HG02852 (cell line): ENCODE data around the gene KIAA1586.
A peak's percentile ranks its signal among the peaks of the same experiment; 100 is the strongest.
"Not testable (repeated sequence)": the region's sequence is repeated elsewhere in the genome, so short reads cannot be mapped to it uniquely, and the experiment has no call there.

Experiments used
- ATAC-seq: cut with Tn5 transposase; IDR thresholded peaks from one replicate; pipeline ENCODE4 v1.9.1; 2021; ENCODE audit warnings: mild to moderate bottlenecking, moderate library complexity; ENCODE audit not compliant: unreplicated experiment

The KIAA1586 gene

GRCh38 chr6:57046332-57047256 lies at the start of gene KIAA1586:
Gene KIAA1586, plus strand, starts transcription at chr6:57046693. Its CDS starts 63 bp downstream, at chr6:57046756.
- ATAC-seq = peak; percentile 97

DNA sequence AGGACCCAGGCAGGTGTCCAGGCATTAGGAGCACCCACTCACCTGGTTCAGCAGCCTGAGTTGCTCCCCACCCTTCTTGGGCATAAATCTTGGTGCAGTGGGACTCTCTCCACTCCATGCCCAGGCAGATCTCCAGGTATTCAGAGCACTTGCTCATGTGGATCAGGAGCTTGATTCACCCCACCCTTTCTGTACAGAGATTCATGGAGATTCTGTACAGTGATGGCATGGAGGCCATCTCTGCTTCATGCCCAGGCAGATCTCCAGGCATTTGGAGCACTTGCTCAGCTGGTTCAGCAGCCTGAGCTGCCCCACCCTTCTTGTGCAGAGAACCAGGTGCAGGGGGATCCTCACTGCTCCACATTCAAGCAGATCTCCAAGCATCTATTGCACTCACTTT lies 47.4 kb upstream of the KIAA1586 start:
- ATAC-seq = no peak

GRCh38 chr6:56999748-57000147 lies 46.7 kb upstream of the KIAA1586 start:
- not testable (repeated sequence) for ATAC-seq

DNA sequence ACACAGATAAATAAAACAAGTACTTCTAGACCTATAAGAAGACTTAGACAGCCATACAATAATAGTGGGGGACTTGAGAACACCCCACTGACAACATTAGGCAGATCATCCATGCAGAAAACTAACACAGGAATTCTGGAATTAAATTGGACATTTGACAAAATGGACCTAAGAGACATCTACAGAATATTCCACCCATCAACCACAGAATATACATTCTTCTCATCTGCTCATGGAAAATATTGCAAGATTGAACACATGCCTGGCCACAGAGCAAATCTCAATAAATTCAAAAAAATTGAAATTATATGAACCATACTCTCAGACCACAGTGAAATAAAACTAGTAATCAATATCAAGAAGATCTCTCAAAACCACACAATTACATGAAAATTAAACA lies 44.3 kb upstream of the KIAA1586 start:
- no peak for ATAC-seq

GRCh38 chr6:57004292-57004691 lies 42.2 kb upstream of the KIAA1586 start:
- no peak for ATAC-seq

GRCh38 chr6:57006101-57006500 lies 40.4 kb upstream of the KIAA1586 start:
- ATAC-seq = no peak

- not testable (repeated sequence) for ATAC-seq
These were observed 38.4 kb upstream of the KIAA1586 start for GRCh38 chr6:57008069-57008468.

GRCh38 chr6:57013521-57013926 lies 33.0 kb upstream of the KIAA1586 start:
- no peak for ATAC-seq

- ATAC-seq = no peak
These were observed 29.4 kb upstream of the KIAA1586 start for GRCh38 chr6:57017069-57017468.

DNA sequence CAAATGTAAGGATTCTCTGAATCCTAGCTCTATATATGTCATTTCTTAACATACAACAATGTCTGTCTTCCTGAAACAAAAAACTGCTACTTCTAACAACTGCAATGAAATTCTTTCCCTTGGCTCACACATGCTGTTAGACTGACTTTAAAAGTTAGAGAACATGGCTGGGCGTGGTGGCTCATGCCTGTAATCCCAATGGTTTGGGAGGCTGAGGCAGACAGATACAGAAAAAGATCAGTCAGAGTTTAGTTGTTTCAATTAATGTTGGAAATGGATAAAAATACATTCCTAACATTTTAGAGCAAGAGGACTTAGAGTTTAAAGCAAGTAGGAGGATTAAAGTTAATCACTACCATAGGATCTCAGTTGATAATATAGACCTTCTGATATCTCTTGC lies 28.7 kb upstream of the KIAA1586 start:
- no peak for ATAC-seq

DNA sequence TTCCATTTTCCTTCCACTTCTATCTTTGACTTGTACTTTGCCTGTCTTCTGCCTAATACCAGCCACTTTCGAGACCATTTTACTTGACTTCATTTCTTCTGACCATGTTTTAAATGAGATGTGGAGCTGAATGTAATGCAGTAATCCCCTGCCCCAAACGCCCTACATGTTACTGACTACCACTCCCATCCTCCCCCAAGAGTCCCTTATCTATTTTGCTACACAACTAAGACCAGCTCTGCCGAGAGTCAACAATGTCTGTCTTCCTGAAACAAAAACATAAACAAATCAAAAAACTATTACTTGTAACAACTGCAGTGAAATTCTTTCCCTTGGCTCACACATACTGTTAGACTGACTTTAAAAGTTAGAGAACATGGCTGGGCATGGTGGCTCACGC lies 27.1 kb upstream of the KIAA1586 start:
- ATAC-seq = no peak

DNA sequence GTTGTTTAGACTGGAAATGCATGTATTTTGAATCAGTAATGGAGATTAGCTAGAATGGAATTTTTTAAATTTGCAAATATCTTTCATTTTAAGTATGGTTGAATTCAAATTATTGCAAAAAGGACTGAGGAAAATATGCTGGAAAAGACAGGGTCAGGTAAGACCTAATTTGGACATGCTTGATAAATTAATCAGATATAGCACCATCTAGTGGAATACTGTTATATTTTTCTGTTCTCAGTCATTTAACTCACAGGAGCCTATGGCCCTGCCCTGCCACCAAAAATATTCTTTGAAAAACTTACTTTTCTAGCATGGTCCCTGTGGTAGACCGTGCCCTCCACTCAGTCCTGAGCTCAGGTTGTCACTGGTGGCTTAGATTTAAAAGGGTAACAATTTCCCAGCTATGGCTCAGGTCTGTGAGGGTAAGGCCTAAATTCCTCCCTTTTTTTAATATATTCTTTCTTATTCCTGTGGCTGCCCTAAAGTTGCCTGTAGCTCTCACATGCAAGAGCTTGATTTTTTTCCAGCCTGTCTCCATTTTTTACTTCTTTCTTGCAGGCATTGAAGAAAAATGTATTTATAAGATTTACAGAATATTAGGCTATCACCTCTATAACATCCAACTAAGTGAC lies 25.3 kb upstream of the KIAA1586 start:
- ATAC-seq = peak; percentile 89

DNA sequence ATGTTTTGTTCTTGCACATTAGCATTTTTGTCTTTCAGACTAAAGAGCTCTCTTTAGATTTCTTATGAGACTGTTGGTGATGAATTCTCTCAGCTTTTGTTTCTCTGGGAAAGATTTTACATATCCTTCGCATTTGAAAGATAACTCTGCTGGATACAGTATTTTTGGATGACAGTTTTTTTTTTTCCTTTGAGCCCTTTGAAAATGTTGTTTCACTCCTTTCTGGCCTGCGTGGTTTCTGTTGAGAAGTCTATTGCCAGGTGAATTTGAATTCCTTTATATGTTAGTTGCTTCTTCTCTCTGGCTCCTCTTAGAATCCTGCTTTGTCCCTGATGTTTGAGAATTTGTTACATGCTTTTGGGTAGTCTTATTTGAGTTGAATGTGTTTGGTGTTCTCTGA lies 22.2 kb upstream of the KIAA1586 start:
- no peak for ATAC-seq

- ATAC-seq = no peak
These were observed 21.7 kb upstream of the KIAA1586 start for GRCh38 chr6:57024775-57025174.

DNA sequence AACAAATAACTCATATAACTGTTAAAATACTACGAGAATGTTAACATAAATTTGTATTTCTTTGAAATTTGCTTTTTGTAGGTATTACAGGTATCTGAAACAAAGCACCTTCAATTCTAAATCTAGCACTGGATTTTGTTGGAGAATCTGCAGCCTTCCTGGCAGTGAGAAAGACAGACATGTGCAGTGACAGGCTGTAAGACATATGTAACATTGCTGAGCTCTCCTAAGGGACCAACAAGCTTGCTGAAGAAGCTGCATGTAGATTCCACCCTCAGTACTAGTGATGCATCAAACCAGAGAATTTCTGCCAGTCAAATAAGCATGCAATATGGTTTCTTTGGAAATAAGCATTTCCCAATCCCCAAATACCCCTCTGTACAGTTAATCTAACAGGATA lies 20.5 kb upstream of the KIAA1586 start:
- no peak for ATAC-seq

GRCh38 chr6:57027301-57027700 lies 19.2 kb upstream of the KIAA1586 start:
- ATAC-seq = no peak

GRCh38 chr6:57029213-57029612 lies 17.3 kb upstream of the KIAA1586 start:
- ATAC-seq = no peak

DNA sequence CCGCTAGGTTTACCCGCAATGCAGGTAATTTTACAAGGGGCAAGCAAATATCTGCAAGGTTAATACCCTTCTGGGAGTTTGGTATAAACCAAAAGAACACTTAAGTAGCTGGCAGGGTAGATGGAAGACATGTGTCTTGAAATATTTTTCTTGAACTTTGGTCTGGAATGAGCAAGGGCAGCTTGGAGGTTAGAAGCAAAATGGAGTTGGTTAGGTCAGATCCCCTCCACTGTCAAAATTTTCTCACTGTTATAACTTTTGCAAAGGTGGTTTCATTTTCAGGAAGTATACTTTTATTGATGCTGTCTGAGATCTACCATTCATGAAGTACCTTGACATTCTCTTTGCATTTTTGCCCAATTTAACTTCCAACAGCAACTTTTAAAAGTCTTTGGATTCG lies 13.3 kb upstream of the KIAA1586 start:
- ATAC-seq = no peak

DNA sequence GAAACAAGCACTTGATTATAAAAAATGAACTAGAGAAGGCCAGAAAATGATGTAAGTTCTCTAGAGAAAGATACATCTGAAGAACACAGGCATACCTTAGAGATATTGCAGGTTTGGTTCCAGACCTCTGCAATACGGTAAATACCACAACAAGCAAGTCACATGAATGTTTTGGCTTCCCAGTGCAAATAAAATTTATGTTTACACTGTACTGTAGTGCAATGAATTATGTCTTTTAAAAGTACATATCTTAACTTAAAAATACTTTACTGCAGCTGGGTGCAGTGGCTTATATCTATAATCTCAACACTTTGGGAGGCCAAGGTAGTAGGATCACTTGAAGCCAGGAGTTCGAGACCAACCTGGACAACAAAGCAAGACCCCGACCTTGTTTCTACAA lies 10.9 kb upstream of the KIAA1586 start:
- no peak for ATAC-seq

DNA sequence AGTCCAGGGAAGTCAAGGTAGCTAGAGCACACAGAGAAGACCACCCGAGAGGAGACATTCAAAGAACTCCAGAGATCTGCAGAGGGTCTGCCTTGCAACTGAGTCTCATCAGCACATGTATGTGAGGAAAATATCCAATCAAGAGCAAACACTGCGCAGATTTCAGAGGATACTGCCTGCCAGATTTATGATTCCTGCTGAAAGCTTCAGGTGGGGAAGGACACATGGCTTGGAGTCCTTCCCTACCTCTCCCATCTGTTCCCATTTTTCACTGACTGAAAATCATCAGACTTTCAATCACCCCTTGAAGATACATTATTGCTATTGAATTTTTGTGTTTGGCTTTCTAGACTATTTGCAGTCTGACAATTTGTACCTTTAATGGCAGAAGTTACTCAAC lies 7.6 kb upstream of the KIAA1586 start:
- ATAC-seq = no peak

DNA sequence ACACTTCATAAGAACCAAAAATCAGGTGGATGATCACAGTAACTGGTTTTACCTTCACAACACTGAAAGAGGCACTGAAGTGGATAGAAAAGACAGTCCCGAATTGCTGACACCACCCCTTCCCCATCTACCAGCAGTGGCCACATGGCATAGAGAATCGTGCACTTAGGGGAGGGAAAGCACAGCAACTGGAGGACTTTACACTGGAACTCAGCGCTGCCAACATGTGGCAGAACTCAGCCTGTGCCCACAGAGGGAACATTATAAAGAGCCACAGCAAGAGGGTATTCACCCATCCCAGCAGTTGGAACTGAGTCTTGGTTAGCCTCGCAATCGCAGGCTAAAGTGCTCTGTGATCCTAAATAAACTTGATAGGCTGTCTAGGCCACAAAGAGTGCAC lies 6.5 kb upstream of the KIAA1586 start:
- ATAC-seq = no peak

DNA sequence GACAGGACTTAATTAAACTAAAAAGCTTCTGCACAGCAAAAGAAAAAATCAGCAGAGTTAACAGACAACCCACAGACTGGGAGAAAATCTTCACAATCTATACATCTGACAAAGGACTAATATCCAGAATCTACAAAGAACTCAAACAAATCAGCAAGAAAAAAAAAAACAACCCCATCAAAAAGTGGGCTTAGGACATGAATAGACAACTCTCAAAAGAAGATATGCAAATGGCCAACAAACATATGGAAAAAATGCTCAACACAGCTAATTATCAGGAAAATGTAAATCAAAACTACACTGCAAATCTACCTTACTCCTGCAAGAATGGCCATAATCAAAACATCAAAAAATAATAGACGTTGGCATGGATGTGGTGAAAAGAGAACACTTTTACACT lies 2.4 kb upstream of the KIAA1586 start:
- not testable (repeated sequence) for ATAC-seq
